GM23338 (cell line): ENCODE results near the gene VEPH1.

Experiments used
- CREB1 ChIP-seq: fragments of 250-450 bp; sonication (Bioruptor Pico); IDR thresholded peaks from 2 replicates; pipeline ENCODE4 v1.5.0; 2020; ENCODE audit warnings: low read depth, mild to moderate bottlenecking, moderate library complexity
- CTCF ChIP-seq, 2 experiments: fragments of 200-600 bp in 1 of 2; sonication (generic) in 1 of 2; conservative IDR thresholded peaks; 2 replicates each; pipeline versions ENCODE4 v1.5.1 to v1.6.1; 2016 to 2017; ENCODE audit warnings: antibody characterized with exemption in 2 of 2, low read depth in 2 of 2, mild to moderate bottlenecking in 2 of 2, moderate library complexity in 1 of 2
- EZH2 ChIP-seq: fragments of 200-600 bp; sonication (generic); IDR thresholded peaks from one replicate; pipeline ENCODE4 v1.8.0; 2017; ENCODE audit warnings: antibody characterized with exemption, mild to moderate bottlenecking, low read depth; ENCODE audit not compliant: unreplicated experiment
- EZH2phosphoT487 ChIP-seq: fragments of 200-600 bp; sonication (generic); IDR thresholded peaks from one replicate; pipeline ENCODE4 v1.8.1; 2018; ENCODE audit warnings: antibody characterized with exemption; ENCODE audit not compliant: unreplicated experiment
- NANOG ChIP-seq: IDR thresholded peaks from 2 replicates; pipeline ENCODE4 v1.6.1; 2016; ENCODE audit warnings: antibody characterized with exemption, borderline replicate concordance
- POLR2AphosphoS5 ChIP-seq: IDR thresholded peaks from 2 replicates; pipeline ENCODE4 v1.6.1; 2016; ENCODE audit warnings: antibody characterized with exemption, low read depth
- STAT1 ChIP-seq: IDR thresholded peaks from one replicate; pipeline ENCODE4 v1.6.1; 2016; ENCODE audit warnings: antibody characterized with exemption; ENCODE audit not compliant: unreplicated experiment
- ZNF114 ChIP-seq: fragments of 250-450 bp; sonication (Bioruptor Pico); IDR thresholded peaks from 2 replicates; pipeline ENCODE4 v1.5.0; 2020; ENCODE audit warnings: mild to moderate bottlenecking, moderate library complexity
- TF ChIP-seq, protein P1 (sequence below): IDR thresholded peaks from one replicate; pipeline ENCODE4 v1.6.1; 2018; ENCODE audit warnings: antibody characterized with exemption; ENCODE audit not compliant: unreplicated experiment

GRCh38 chr3:157242836-157243235, 260.4 kb downstream of the VEPH1 start:
- TF ChIP-seq EZH2 (no peak), NANOG (no peak), CTCF (conservative IDR thresholded peaks at IDR 0.05; ENCODE audit: low read depth in 2 of 2) (no peak), STAT1 (no peak), EZH2phosphoT487 (no peak), POLR2AphosphoS5 (no peak), CREB1 (CRISPR knock-in tag) (no peak), ZNF114 (CRISPR knock-in tag) (no peak)
- TF ChIP-seq, protein P1, sequence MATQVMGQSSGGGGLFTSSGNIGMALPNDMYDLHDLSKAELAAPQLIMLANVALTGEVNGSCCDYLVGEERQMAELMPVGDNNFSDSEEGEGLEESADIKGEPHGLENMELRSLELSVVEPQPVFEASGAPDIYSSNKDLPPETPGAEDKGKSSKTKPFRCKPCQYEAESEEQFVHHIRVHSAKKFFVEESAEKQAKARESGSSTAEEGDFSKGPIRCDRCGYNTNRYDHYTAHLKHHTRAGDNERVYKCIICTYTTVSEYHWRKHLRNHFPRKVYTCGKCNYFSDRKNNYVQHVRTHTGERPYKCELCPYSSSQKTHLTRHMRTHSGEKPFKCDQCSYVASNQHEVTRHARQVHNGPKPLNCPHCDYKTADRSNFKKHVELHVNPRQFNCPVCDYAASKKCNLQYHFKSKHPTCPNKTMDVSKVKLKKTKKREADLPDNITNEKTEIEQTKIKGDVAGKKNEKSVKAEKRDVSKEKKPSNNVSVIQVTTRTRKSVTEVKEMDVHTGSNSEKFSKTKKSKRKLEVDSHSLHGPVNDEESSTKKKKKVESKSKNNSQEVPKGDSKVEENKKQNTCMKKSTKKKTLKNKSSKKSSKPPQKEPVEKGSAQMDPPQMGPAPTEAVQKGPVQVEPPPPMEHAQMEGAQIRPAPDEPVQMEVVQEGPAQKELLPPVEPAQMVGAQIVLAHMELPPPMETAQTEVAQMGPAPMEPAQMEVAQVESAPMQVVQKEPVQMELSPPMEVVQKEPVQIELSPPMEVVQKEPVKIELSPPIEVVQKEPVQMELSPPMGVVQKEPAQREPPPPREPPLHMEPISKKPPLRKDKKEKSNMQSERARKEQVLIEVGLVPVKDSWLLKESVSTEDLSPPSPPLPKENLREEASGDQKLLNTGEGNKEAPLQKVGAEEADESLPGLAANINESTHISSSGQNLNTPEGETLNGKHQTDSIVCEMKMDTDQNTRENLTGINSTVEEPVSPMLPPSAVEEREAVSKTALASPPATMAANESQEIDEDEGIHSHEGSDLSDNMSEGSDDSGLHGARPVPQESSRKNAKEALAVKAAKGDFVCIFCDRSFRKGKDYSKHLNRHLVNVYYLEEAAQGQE = no peak
